Motor neuron (in vitro differentiated cells): ENCODE data around the gene KCNJ6. TPM values are rescaled to one million over a fixed set of nuclear protein-coding genes. Genes with fewer than 3 reads are reported as not detected.

ENCODE experiments used
- ATAC-seq, 8 experiments: fragments of 200-7000 bp; cut with Tn5 transposase; replicated peaks in 6 of 8; 2 replicates each; pipeline ENCODE4 v1.8.0; 2021; ENCODE audit warnings: mild to moderate bottlenecking in 8 of 8, moderate library complexity in 8 of 8
- H3K27ac ChIP-seq, 2 donors: fragments of 250-450 bp; sonication (Bioruptor Pico); 2 replicates each; pipeline ENCODE4 v1.9.0; 2021; ENCODE audit warnings: antibody characterized with exemption in 2 of 2, mild to moderate bottlenecking in 2 of 2, moderate library complexity in 1 of 2
- H3K4me1 ChIP-seq, 2 donors: fragments of 250-450 bp; sonication (Bioruptor Pico); replicated peaks in 1 of 2; 2 replicates each; pipeline ENCODE4 v1.6.1; 2021; ENCODE audit warnings: antibody characterized with exemption in 2 of 2, mild to moderate bottlenecking in 2 of 2, moderate library complexity in 1 of 2
- H3K4me3 ChIP-seq, 5 donors: fragments of 250-450 bp; sonication (Bioruptor Pico); 2 replicates each; pipeline ENCODE4 v1.9.0; 2021; ENCODE audit warnings: antibody characterized with exemption in 5 of 5, mild to moderate bottlenecking in 5 of 5, moderate library complexity in 4 of 5
- WGBS, 10 experiments: fragments of 450-650 bp; shearing (Covaris generic); methylation state at CpG; one replicate each; pipeline ENCODE4 v1.0.0; 2022; 5-methylcytosine and 5-hydroxymethylcytosine counted together
- in situ Hi-C, 9 experiments: fragments of 400-800 bp; cut with MboI; loops; one replicate each; pipeline ENCODE4 v1.15.0; 2021; ENCODE audit warnings: low sequenced_read_pairs in 9 of 9, low pct_unique_long_range_greater_than_20kb in 2 of 9; ENCODE audit not compliant: unreplicated experiment in 9 of 9
- total RNA-seq, 8 experiments: library from RNA; unstranded; fragments of 300-600 nt; gene quantifications; 2 replicates each; pipeline versions ENCODE4 v1.2.3 to v1.2.4, GENCODE V29; 2022

The KCNJ6 gene
- total RNA-seq, 8 experiments from 2014 or later = 0.05 to 3.4 (median 0.61) TPM

GRCh38 chr21:37799211-37800056 is 116.8 kb downstream of the KCNJ6 start:
- ATAC-seq = no peak
- no peaks in the 10 kb centered on the region for H3K4me1 ChIP-seq
- H3K4me3 ChIP-seq = no peak overlapping the region
- no peak overlapping the region for H3K27ac ChIP-seq
- in situ Hi-C loops = loop anchor here in 1 of 9 experiments (25.0 kb wide), 1 partner anchor 113 kb away; the partner anchor contains the start of gene KCNJ6
- 0 to 80% (median 40%) methylated on average over 1 to 3 of the region's 3 CpGs for WGBS, 10 experiments

GRCh38 chr21:37797403-37797802 is 118.9 kb downstream of the KCNJ6 start:
- no peak for ATAC-seq
- Histone ChIP-seq H3K4me1 (no peaks in the 10 kb centered on the region), H3K4me3 (no peak overlapping the region), H3K27ac (no peak overlapping the region)
- 43 to 85% (median 67%) methylated on average over 1 to 4 of the region's 4 CpGs; no CpG with 5 or more reads in 1 of the 10 experiments for WGBS, 10 experiments
- in situ Hi-C loops = loop anchor here in 1 of 9 experiments (25.0 kb wide), 1 partner anchor 115 kb away; the partner anchor contains the start of gene KCNJ6

DNA sequence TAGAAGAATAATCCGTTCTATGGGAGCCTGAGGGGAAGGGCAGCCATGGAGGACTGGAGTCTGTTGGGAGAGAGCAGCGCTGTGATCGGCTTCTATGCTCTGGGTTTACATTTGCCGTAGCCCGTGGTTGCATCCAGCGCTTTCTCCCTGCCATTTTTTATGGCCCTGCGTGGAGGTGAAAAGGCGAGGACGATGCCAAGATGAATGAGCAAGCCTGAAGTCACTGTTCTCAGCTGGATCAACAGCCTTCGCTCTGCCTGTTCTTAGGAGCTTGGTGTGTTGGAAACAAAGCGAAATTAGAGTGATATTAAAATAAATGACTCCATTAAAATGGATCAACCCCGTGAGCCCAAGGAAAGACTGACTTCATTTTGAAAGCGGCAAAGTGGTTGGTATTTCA is 120.2 kb downstream of the KCNJ6 start:
- no peak for ATAC-seq
- in situ Hi-C loops = loop anchor here in 1 of 9 experiments (25.0 kb wide), 1 partner anchor 116 kb away; the partner anchor contains the start of gene KCNJ6
- H3K4me3 ChIP-seq = no peak overlapping the region
- no peak overlapping the region for H3K27ac ChIP-seq
- no peaks in the 10 kb centered on the region for H3K4me1 ChIP-seq
- 75 to 100% (median 85%) methylated on average over 1 to 10 of the region's 13 CpGs; no CpG with 5 or more reads in 1 of the 10 experiments for WGBS, 10 experiments

DNA sequence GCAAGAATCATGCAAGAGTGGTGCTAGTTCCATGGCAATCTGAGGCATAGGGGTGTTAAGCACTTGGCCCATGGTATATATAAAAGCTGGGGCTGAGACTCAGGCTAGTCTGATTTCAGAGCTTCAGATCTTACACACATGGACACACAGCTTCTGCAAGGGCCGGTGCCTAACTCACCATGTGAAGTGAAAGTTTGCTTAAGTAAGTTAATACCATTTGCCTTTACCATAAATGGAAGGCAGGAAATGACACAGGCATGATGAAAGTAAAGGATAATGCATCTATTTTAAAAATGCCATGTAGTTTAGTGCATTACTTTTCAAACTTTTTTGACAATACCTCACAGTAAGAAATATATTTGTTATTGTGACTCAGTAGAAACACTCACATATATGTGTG is 122.6 kb downstream of the KCNJ6 start:
- no peak for ATAC-seq
- Histone ChIP-seq H3K4me3 (no peak overlapping the region), H3K4me1 (no peaks in the 10 kb centered on the region), H3K27ac (no peak overlapping the region)
- WGBS, 10 experiments = 0 to 100% (median 71%) methylated on average over 1 of the region's 1 CpG; no CpG with 5 or more reads in 6 of the 10 experiments
- in situ Hi-C loops = loop anchor here in 1 of 9 experiments (25.0 kb wide), 1 partner anchor 119 kb away; the partner anchor contains the start of gene KCNJ6

- no peaks in the 10 kb centered on the region for H3K4me1 ChIP-seq
- no peak overlapping the region for H3K27ac ChIP-seq
- in situ Hi-C loops = loop anchor here in 1 of 9 experiments (25.0 kb wide), 1 partner anchor 120 kb away; the partner anchor contains the start of gene KCNJ6
- H3K4me3 ChIP-seq = no peak overlapping the region
- WGBS, 10 experiments = 45 to 100% (median 83%) methylated on average over 1 to 3 of the region's 3 CpGs; no CpG with 5 or more reads in 1 of the 10 experiments
- ATAC-seq = peak in 1 of 8 experiments; percentile 43
These were observed 124.2 kb downstream of the KCNJ6 start for GRCh38 chr21:37792046-37792445.

DNA sequence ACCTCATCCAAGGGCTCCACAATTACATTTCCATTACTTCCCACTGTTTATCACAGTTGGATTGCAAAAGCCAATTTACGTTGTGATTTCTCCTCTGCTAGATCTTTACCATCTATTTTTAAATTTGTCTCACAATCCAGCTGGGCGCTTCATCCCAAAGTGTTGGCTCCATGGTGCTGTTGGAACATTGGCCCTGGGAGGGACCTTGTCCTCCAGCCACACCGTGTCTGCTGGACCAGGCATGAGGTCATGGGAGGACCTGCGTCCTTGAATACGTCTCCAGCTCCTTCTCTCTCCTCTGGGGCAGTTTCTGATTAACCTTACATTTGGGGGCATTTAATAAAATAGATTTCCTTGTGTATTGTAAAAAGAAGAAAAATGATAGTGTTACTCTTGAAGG is 125.4 kb downstream of the KCNJ6 start:
- Histone ChIP-seq H3K27ac (no peak overlapping the region), H3K4me1 (no peaks in the 10 kb centered on the region), H3K4me3 (no peak overlapping the region)
- ATAC-seq = no peak
- 0 to 84% (median 79%) methylated on average over 1 to 5 of the region's 5 CpGs; no CpG with 5 or more reads in 1 of the 10 experiments for WGBS, 10 experiments
- in situ Hi-C loops = loop anchor here in 1 of 9 experiments (25.0 kb wide), 1 partner anchor 121 kb away; the partner anchor contains the start of gene KCNJ6

DNA sequence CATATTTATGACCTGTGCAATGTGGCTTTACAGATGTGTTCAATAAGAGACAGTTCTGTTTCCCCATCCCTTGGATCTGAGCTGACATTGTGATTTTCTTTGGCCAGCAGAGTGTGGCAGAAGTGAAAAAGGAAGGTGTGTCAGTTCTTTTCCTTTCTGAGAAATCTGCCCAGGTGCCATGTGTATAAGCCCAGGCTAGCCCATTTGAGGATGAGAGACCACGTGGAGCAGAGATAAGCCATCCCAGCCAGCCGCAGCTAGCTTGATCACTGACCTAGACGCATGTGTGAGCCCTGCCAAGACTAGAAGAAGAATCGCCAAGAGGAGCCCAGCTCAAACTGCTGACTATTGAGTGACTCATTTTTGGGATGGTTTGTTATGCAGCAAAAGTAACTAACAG is 127.8 kb downstream of the KCNJ6 start:
- no peak overlapping the region for H3K27ac ChIP-seq
- H3K4me3 ChIP-seq = no peak overlapping the region
- no peaks in the 10 kb centered on the region for H3K4me1 ChIP-seq
- in situ Hi-C loops = loop anchor here in 1 of 9 experiments (25.0 kb wide), 1 partner anchor 124 kb away; the partner anchor contains the start of gene KCNJ6
- 0 to 94% (median 78%) methylated on average over 1 to 3 of the region's 4 CpGs; no CpG with 5 or more reads in 5 of the 10 experiments for WGBS, 10 experiments
- ATAC-seq = no peak

DNA sequence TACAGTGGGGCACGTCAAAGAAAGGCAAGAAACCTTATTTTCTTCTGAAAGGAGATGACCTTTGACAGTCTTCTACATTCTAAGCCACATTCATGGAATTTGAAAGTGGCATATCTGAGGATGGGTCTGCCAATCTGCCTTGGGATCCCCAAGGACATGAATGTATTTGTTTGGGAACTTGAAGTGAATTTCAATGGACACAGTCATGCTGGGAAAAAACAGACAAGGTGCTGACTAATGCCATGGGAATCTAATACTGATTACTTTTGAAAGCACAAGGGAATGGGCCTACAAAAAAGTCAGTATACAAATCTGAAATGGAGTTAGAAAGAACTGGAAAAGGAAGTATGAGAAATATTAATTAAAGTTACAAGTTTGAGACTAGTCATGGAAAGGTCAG is 128.8 kb downstream of the KCNJ6 start:
- Histone ChIP-seq H3K4me1 (no peaks in the 10 kb centered on the region), H3K27ac (no peak overlapping the region), H3K4me3 (no peak overlapping the region)
- in situ Hi-C loops = loop anchor here in 1 of 9 experiments (25.0 kb wide), 1 partner anchor 125 kb away; the partner anchor contains the start of gene KCNJ6
- no peak for ATAC-seq
- WGBS, 10 experiments = 11 to 88% (median 31%) methylated on average over 1 of the region's 1 CpG; no CpG with 5 or more reads in 6 of the 10 experiments

GRCh38 chr21:37784591-37785318 is 131.5 kb downstream of the KCNJ6 start:
- Histone ChIP-seq H3K4me3 (no peak overlapping the region), H3K27ac (no peak overlapping the region), H3K4me1 (no peaks in the 10 kb centered on the region)
- 0 to 83% (median 62%) methylated on average over 1 to 5 of the region's 7 CpGs; no CpG with 5 or more reads in 3 of the 10 experiments for WGBS, 10 experiments
- ATAC-seq = peak in 2 of 8 experiments; percentile 20 to 36
- in situ Hi-C loops = loop anchor here in 1 of 9 experiments (25.0 kb wide), 1 partner anchor 128 kb away; the partner anchor contains the start of gene KCNJ6

GRCh38 chr21:37783016-37783415 is 133.2 kb downstream of the KCNJ6 start:
- in situ Hi-C loops = loop anchor here in 1 of 9 experiments (25.0 kb wide), 1 partner anchor 129 kb away; the partner anchor contains the start of gene KCNJ6
- no peak overlapping the region for H3K27ac ChIP-seq
- no peak for ATAC-seq
- 40 to 93% (median 70%) methylated on average over 1 to 6 of the region's 6 CpGs; no CpG with 5 or more reads in 2 of the 10 experiments for WGBS, 10 experiments
- H3K4me1 ChIP-seq = no peaks in the 10 kb centered on the region
- no peak overlapping the region for H3K4me3 ChIP-seq

- in situ Hi-C loops = loop anchor here in 1 of 9 experiments (25.0 kb wide), 1 partner anchor 131 kb away; the partner anchor contains the start of gene KCNJ6
- Histone ChIP-seq H3K4me1 (no peaks in the 10 kb centered on the region), H3K27ac (no peak overlapping the region), H3K4me3 (no peak overlapping the region)
- ATAC-seq = no peak
- WGBS, 10 experiments = 21 to 91% (median 72%) methylated on average over 4 to 10 of the region's 15 CpGs
These were observed 135.0 kb downstream of the KCNJ6 start for GRCh38 chr21:37780991-37781983.
